Adipocyte (in vitro differentiated cells): ENCODE data around the gene TCHH.
A peak's percentile ranks its signal among the peaks of the same experiment; 100 is the strongest.
"Not testable (repeated sequence)": the region's sequence is repeated elsewhere in the genome, so short reads cannot be mapped to it uniquely, and the experiment has no call there.

Experiments used
- DNase-seq: peaks from one replicate; pipeline ENCODE4 v3.0.0-alpha.2; 2015; ENCODE audit warnings: low read depth
- H3K27me3 ChIP-seq: replicated peaks from 2 replicates; pipeline ENCODE4 v1.7.0; 2013; ENCODE audit warnings: mild to moderate bottlenecking, low read length, moderate library complexity; ENCODE audit not compliant: control insufficient read depth, insufficient read depth
- H3K36me3 ChIP-seq: 2 replicates; pipeline ENCODE4 v1.7.0; 2013; ENCODE audit warnings: low read length, mild to moderate bottlenecking, moderate library complexity; ENCODE audit not compliant: control insufficient read depth, insufficient read depth, severe bottlenecking
- H3K4me1 ChIP-seq: 2 replicates; pipeline ENCODE4 v1.7.0; 2013; ENCODE audit warnings: mild to moderate bottlenecking, low read length, moderate library complexity; ENCODE audit not compliant: control insufficient read depth, insufficient read depth
- H3K4me3 ChIP-seq: 2 replicates; pipeline ENCODE4 v1.7.0; 2013; ENCODE audit warnings: mild to moderate bottlenecking, low read length, moderate library complexity
- H3K9ac ChIP-seq: 2 replicates; pipeline ENCODE4 v1.7.0; 2013; ENCODE audit warnings: mild to moderate bottlenecking, low read length, moderate library complexity
- H3K9me3 ChIP-seq: 2 replicates; pipeline ENCODE4 v1.7.0; 2013; ENCODE audit warnings: mild to moderate bottlenecking, low read length, moderate library complexity; ENCODE audit not compliant: control insufficient read depth

TCHH gene

GRCh38 chr1:152144674-152145183 is 29.5 kb upstream of the TCHH start:
- H3K27me3 ChIP-seq: peaks cover 12% of the 10 kb centered on the region
- H3K9ac ChIP-seq, DNase-seq, H3K4me1 ChIP-seq, H3K36me3 ChIP-seq, H3K4me3 ChIP-seq: not testable (repeated sequence)
- peaks cover 13% of the 10 kb centered on the region for H3K9me3 ChIP-seq

- no peaks in the 10 kb centered on the region for H3K4me1 ChIP-seq
- H3K36me3 ChIP-seq: no peaks in the 10 kb centered on the region
- DNase-seq: no peak
- H3K4me3 ChIP-seq: no peak overlapping the region
- no peak overlapping the region for H3K9ac ChIP-seq
- peaks cover 11% of the 10 kb centered on the region for H3K9me3 ChIP-seq
- peaks cover 14% of the 10 kb centered on the region for H3K27me3 ChIP-seq
Observed at GRCh38 chr1:152143150-152143887, 28.1 kb upstream of the TCHH start.

GRCh38 chr1:152141971-152142584 is 26.8 kb upstream of the TCHH start:
- H3K9me3 ChIP-seq: peaks cover 3% of the 10 kb centered on the region
- no peaks in the 10 kb centered on the region for H3K36me3 ChIP-seq
- H3K27me3 ChIP-seq: peaks cover 23% of the 10 kb centered on the region
- DNase-seq: peak; percentile 85
- no peaks in the 10 kb centered on the region for H3K4me1 ChIP-seq
- no peak overlapping the region for H3K4me3 ChIP-seq
- H3K9ac ChIP-seq: no peak overlapping the region

GRCh38 chr1:152137215-152137614 is 22.0 kb upstream of the TCHH start:
- Histone ChIP-seq H3K4me1 (no peaks in the 10 kb centered on the region), H3K27me3 (peaks cover 26% of the 10 kb centered on the region), H3K9ac (no peak overlapping the region), H3K36me3 (no peaks in the 10 kb centered on the region), H3K4me3 (no peak overlapping the region), H3K9me3 (peaks cover 16% of the 10 kb centered on the region)
- no peak for DNase-seq

GRCh38 chr1:152130186-152130585 is 14.9 kb upstream of the TCHH start:
- Histone ChIP-seq H3K9ac (no peak overlapping the region), H3K9me3 (peaks cover 16% of the 10 kb centered on the region), H3K27me3 (peaks cover 51% of the 10 kb centered on the region), H3K36me3 (no peaks in the 10 kb centered on the region), H3K4me3 (no peak overlapping the region), H3K4me1 (no peaks in the 10 kb centered on the region)
- DNase-seq: no peak

- Histone ChIP-seq H3K9me3 (no peaks in the 10 kb centered on the region), H3K4me3 (no peak overlapping the region), H3K9ac (no peak overlapping the region), H3K27me3 (peaks cover 67% of the 10 kb centered on the region), H3K36me3 (no peaks in the 10 kb centered on the region), H3K4me1 (no peaks in the 10 kb centered on the region)
- no peak for DNase-seq
Observed at GRCh38 chr1:152127673-152128072, 12.4 kb upstream of the TCHH start.

GRCh38 chr1:152125834-152126443 is 10.7 kb upstream of the TCHH start:
- no peak overlapping the region for H3K9ac ChIP-seq
- H3K27me3 ChIP-seq: peaks cover 72% of the 10 kb centered on the region
- no peaks in the 10 kb centered on the region for H3K36me3 ChIP-seq
- H3K9me3 ChIP-seq: no peaks in the 10 kb centered on the region
- no peak for DNase-seq
- H3K4me1 ChIP-seq: no peaks in the 10 kb centered on the region
- no peak overlapping the region for H3K4me3 ChIP-seq

- Histone ChIP-seq H3K9me3 (no peaks in the 10 kb centered on the region), H3K27me3 (peaks cover 64% of the 10 kb centered on the region), H3K4me1 (no peaks in the 10 kb centered on the region), H3K36me3 (no peaks in the 10 kb centered on the region), H3K4me3 (no peak overlapping the region), H3K9ac (no peak overlapping the region)
- DNase-seq: no peak
Observed at GRCh38 chr1:152118915-152119314, 3.7 kb upstream of the TCHH start.

- peak overlapping the region; percentile 73 for H3K4me3 ChIP-seq
- H3K9me3 ChIP-seq: peaks cover 7% of the 10 kb centered on the region
- peaks cover 38% of the 10 kb centered on the region for H3K4me1 ChIP-seq
- H3K9ac ChIP-seq: no peak overlapping the region
- no peak for DNase-seq
- H3K36me3 ChIP-seq: no peaks in the 10 kb centered on the region
- peaks cover 71% of the 10 kb centered on the region for H3K27me3 ChIP-seq
Observed at GRCh38 chr1:152112885-152113432, 2.3 kb downstream of the TCHH start.

- Histone ChIP-seq H3K4me1 (peaks cover 38% of the 10 kb centered on the region), H3K9me3 (peaks cover 13% of the 10 kb centered on the region), H3K36me3 (no peaks in the 10 kb centered on the region), H3K9ac (no peak overlapping the region), H3K4me3 (peak overlapping the region; percentile 73), H3K27me3 (peaks cover 78% of the 10 kb centered on the region)
- DNase-seq: peak; percentile 22
Observed at GRCh38 chr1:152112101-152112884, 3.0 kb downstream of the TCHH start.
